GM11168 (cell line): Measurements from ENCODE around the gene SEPTIN8.
"Not testable (repeated sequence)": the region's sequence is repeated elsewhere in the genome, so short reads cannot be mapped to it uniquely, and the experiment has no call there.

Experiments used
- in situ Hi-C: fragments of 300-500 bp; cut with MboI; formaldehyde crosslinking; loops from one replicate; pipeline ENCODE4 v1.12.0; 2022; ENCODE audit warnings: low sequenced_read_pairs; ENCODE audit not compliant: unreplicated experiment

The SEPTIN8 gene

GRCh38 chr5:132813599-132814502 lies 36.8 kb upstream of the SEPTIN8 start:
- in situ Hi-C loops: loop anchor here (10.0 kb wide), 1 partner anchor 289 kb away; no protein-coding TSS in a partner anchor

- in situ Hi-C loops: loop anchor here (10.0 kb wide), 1 partner anchor 288 kb away; no protein-coding TSS in a partner anchor
These were observed 36.0 kb upstream of the SEPTIN8 start, which contains the start of gene SOWAHA for GRCh38 chr5:132812781-132813598. TSS of gene SOWAHA (plus strand) at chr5:132813302. CDS start at chr5:132813622, 320 bp downstream.

- in situ Hi-C loops: loop anchor here (10.0 kb wide), 1 partner anchor 287 kb away; no protein-coding TSS in a partner anchor
These were observed 35.2 kb upstream of the SEPTIN8 start for GRCh38 chr5:132812123-132812765.

GRCh38 chr5:132810605-132811004 lies 33.6 kb upstream of the SEPTIN8 start:
- in situ Hi-C loops: loop anchor here (10.0 kb wide), 1 partner anchor 286 kb away; no protein-coding TSS in a partner anchor

DNA sequence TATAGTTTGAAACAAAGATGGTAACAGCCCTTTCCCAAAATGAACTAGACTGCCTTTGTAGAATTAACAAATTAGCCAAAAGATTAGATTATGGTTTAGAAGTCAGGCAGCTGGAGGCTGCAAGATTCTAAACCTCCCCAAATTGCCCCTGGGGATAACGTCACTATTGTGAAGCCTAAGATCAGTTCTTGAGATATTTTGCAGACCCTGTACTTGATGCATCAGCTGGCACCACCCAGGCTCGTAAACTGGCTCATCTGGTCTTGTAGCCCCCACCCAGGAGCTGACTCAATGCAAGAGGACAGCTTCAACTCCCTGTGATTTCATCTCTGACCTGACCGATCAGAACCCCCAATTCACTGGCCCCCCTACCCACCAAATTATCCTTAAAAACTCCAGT lies 31.8 kb upstream of the SEPTIN8 start:
- in situ Hi-C loops: no loop called here

DNA sequence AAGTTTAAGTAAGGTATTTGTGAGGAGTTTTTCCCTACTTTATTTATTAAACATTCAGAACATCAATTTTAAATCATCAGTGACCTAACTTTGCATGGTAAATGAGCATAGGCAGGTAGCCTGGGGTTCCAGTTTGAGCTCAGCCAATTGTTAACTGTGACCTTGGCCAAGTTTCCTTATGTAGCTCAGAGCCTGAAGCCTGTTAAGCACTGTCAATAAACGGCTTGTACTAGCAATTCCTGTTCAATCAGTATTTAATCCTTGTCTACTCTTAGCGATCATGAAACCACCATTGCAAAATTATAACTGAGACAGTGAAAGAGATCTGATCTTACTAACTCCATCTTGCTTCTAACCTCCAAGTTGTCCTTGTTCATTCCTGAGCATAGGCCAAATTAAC lies 31.4 kb upstream of the SEPTIN8 start:
- in situ Hi-C loops: no loop called here

DNA sequence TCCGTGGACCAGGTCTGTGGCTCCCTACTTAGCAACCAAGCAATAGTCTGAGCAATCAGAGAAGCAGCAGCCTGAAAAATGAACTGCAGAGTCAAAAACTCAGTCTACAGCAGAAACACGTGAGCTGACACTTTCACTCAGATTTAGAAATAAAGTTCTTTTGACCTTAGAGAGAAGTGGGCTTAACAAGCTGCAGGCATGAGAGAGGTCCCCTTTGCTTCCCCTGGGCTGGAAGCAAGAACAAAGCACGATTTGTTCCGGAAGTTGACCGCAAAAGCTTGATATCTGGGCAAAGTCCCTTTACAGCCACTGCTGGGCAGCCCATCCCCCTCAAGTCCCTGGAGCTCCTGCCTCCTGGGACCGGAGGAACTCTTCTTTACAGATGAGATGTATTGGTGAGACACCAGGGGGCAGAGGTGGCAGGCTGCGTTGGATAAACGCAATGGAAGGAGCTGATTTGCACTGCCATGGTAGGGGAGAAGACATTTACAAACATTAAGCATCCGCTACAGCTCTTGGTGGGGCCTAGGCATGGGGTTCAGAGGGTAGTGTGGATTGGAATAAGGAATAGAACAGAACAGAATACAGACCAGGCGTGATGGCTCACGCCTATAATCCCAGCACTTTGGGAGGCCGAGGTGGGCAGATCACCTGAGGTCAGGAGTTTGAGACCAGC lies 30.3 kb upstream of the SEPTIN8 start:
- in situ Hi-C loops: no loop called here

- in situ Hi-C loops: not testable (repeated sequence)
These were observed 29.7 kb upstream of the SEPTIN8 start for GRCh38 chr5:132806804-132807162.

DNA sequence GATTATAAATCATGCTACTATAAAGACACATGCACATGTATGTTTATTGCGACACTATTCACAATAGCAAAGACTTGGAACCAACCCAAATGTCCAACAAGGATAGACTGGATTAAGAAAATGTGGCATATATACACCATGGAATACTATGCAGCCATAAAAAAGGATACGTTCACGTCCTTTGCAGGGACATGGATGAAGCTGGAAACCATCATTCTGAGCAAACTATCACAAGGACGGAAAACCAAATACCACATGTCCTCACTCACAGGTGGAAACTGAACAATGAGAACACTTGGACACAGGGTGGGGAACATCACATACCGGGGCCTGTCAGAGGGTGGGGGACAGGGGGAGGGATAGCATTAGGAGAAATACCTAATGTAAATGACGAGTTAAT lies 28.8 kb upstream of the SEPTIN8 start:
- in situ Hi-C loops: not testable (repeated sequence)

- in situ Hi-C loops: not testable (repeated sequence)
These were observed 27.2 kb upstream of the SEPTIN8 start for GRCh38 chr5:132804219-132804618.

DNA sequence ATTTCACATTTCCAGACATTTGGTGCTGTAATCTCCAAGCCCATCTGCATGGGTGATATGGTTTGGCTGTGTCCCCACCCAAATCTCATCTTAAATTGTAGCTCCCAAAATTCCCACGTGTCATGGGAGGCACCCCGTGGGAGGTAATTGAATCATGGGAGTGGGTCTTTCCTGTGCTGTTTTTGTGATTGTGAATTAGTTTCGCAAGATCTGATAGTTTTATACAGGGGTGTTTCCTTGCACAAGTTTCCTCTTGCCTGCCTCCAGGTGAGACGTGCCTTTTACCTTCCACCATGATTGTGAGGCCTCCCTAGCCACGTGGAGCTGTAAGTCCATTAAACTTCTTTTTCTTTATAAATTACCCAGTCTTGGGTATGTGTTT lies 25.6 kb upstream of the SEPTIN8 start:
- in situ Hi-C loops: not testable (repeated sequence)

DNA sequence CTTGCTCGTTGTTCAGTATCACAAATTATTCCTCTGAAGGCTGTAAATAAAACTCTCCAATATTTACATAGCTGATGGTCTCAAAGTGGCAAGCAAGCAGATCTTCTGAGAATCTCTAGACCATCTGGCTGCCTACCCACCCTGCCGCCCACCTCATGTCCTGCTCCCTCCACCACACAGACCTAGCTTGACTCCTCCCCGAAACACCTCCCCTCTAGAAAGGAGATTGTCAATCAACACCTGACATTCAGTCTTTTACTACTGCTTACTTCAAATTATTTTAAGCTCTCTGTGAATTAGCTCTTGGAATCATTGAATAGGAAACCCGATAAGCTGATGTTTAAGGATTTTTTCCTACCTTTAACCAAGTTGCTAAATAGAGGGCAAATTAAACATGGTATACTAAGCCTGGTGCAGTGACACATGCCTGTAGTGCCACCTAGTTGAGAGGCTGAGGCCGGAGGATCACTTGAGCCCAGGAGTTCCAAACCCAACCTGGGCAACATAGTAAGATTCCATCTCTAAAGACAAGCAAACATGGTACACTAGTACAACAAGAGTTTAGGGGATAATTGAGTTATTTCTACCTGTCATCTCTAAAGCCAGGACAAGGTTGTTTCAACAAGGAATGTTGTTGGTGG lies 25.1 kb upstream of the SEPTIN8 start:
- in situ Hi-C loops: no loop called here

- in situ Hi-C loops: no loop called here
These were observed 23.5 kb upstream of the SEPTIN8 start for GRCh38 chr5:132800545-132800944.

DNA sequence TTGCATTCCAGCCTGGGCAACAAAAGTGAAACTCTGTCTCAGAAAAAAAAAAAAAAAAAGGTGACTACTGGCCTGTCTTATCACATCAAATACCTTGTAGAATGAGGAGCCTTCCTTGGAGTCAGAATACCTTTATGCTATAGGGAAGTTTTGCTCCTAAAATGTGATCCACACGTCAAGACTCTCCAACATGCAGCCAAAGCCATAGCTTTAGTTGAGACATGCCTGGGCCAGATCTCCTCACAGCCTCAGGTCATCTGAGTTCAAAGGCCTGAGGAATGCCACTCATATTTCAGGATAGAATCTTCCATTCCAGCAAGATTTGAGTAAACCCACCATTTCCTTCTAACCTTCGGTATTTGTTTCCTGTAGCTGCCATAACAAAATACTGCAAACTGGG lies 22.4 kb upstream of the SEPTIN8 start:
- in situ Hi-C loops: no loop called here

DNA sequence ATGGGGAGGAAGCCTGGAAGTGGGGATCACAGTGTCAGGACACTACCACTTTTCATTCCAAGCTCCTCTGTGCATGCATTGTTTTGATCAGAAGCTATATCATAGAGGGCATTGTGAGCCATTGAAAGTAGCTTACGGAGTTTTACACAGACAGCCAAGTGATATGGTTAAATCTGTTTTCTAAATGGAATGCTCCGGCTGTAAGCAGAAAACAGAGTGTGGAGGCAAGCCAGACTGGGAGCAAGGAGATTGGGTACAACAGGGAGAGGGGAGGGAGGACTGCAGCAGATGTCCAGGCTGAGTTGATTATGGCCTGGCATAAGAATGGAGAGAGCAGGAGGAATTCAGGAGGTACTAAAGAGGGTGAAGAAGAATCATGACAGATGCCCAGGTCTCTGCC lies 20.6 kb upstream of the SEPTIN8 start:
- in situ Hi-C loops: no loop called here

DNA sequence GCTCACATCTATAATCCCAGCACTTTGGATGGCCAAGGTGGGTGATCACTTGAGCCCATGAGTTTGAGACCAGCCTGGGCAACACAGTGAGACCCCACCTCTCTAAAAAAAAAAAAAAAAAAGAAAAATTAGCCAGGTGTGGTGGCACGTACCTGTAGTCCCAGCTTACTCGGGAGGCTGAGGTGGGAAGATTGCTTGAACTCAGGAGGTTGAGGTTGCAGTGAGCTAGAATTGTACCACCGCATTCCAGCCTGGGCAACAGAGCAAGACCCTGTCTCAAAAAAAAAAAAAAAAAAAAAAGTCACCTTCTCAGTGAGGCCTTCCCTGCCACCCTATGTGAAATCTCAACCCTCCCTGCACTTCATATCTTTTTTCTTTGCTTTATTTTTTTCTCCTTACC lies 14.0 kb upstream of the SEPTIN8 start:
- in situ Hi-C loops: no loop called here

GRCh38 chr5:132790201-132790865 lies 13.3 kb upstream of the SEPTIN8 start:
- in situ Hi-C loops: no loop called here

DNA sequence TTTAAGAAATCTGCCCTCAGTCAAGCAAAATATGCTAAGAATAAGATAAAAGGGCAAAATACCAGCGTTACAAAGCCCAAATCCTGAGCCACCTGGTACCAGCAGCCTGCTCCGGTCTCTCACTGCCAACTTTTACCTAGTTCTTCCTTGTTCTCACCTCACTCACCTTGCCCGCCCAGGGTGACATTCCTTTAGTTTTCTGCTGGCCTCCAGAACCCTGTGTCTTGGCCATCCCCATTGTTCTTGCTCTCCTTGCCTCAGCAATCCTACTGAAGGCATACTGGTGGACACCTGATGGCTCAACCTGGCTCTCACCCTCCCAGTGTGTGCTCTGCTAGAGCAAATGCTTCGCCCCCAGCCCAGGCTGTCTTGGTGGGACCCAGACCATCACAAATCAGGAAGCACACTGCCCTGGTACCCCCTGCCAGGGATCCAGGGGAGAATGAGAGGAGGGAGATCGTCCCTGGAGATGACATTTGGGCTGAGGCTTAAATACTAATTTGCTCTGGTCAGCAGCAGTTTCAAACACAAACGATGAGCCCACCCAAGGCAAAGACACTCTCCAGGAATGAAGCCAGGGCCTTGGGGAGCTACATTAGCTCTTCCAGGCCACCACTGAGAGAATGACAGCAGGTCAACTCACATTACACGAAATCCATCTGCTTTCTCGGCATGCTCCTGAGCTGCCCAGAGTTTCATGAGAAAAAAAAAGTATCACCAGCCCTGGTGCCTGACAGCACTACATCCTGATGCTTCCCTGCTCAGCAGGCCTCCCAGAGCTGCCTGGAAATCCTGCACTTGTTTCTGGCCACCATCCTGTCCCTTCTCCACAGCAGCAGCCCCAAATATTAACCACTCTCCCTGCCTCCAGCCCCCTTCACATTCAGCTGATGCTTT lies 12.2 kb upstream of the SEPTIN8 start:
- in situ Hi-C loops: no loop called here
